GM21390 (cell line): ENCODE measurements around the gene DMRTC2.

Experiments used
- ATAC-seq: cut with Tn5 transposase; IDR thresholded peaks from one replicate; pipeline ENCODE4 v1.9.1; 2021; ENCODE audit not compliant: unreplicated experiment

The DMRTC2 gene

GRCh38 chr19:41845001-41845050 is at the start of gene DMRTC2:
TSS of gene DMRTC2 (plus strand) at chr19:41845042. CDS start at chr19:41847429, 2,387 bp downstream.
- no peak for ATAC-seq

GRCh38 chr19:41796362-41796761 is 48.5 kb upstream of the DMRTC2 start, which contains the start of gene CEACAM3:
TSS of gene CEACAM3 (plus strand) at chr19:41796587. CDS start at chr19:41796678, 91 bp downstream.
- ATAC-seq, result no peak

GRCh38 chr19:41796901-41797300 is 47.9 kb upstream of the DMRTC2 start:
- no peak for ATAC-seq

- ATAC-seq, result no peak
These were observed 45.3 kb upstream of the DMRTC2 start for GRCh38 chr19:41799444-41800000.

- ATAC-seq, result no peak
These were observed 43.8 kb upstream of the DMRTC2 start for GRCh38 chr19:41801031-41801430.

GRCh38 chr19:41801792-41802211 is 43.0 kb upstream of the DMRTC2 start:
- ATAC-seq, result no peak

- ATAC-seq, result no peak
These were observed 42.1 kb upstream of the DMRTC2 start for GRCh38 chr19:41802770-41803169.

- ATAC-seq, result no peak
These were observed 40.5 kb upstream of the DMRTC2 start for GRCh38 chr19:41804336-41804735.

GRCh38 chr19:41807176-41807575 is 37.7 kb upstream of the DMRTC2 start:
- no peak for ATAC-seq

- no peak for ATAC-seq
These were observed 35.9 kb upstream of the DMRTC2 start for GRCh38 chr19:41808663-41809566.

GRCh38 chr19:41810301-41810700 is 34.5 kb upstream of the DMRTC2 start:
- no peak for ATAC-seq

- no peak for ATAC-seq
These were observed 33.8 kb upstream of the DMRTC2 start for GRCh38 chr19:41811036-41811435.

GRCh38 chr19:41811981-41812380 is 32.9 kb upstream of the DMRTC2 start:
- ATAC-seq, result no peak

- no peak for ATAC-seq
These were observed 30.9 kb upstream of the DMRTC2 start for GRCh38 chr19:41813911-41814310.

GRCh38 chr19:41815301-41815700 is 29.5 kb upstream of the DMRTC2 start:
- ATAC-seq, result no peak

- no peak for ATAC-seq
These were observed 28.1 kb upstream of the DMRTC2 start for GRCh38 chr19:41816761-41817160.

- ATAC-seq, result no peak
These were observed 23.7 kb upstream of the DMRTC2 start for GRCh38 chr19:41821003-41821735.

GRCh38 chr19:41837981-41838708 is 6.7 kb upstream of the DMRTC2 start:
- ATAC-seq, result no peak

- ATAC-seq, result no peak
These were observed 5.6 kb upstream of the DMRTC2 start for GRCh38 chr19:41839211-41839610.

- ATAC-seq, result no peak
These were observed 1.5 kb upstream of the DMRTC2 start for GRCh38 chr19:41843371-41843770.

- no peak for ATAC-seq
These were observed 241 bp upstream of the DMRTC2 start, which contains the start of gene LYPD4 for GRCh38 chr19:41844601-41845000. TSS of gene LYPD4 (minus strand) at chr19:41844683. CDS start at chr19:41839285, 5,398 bp downstream.
